HCT116 (cell line): Measurements from ENCODE around the gene CD63. TPM values are rescaled to one million over a fixed set of nuclear protein-coding genes. Genes with fewer than 3 reads are reported as not detected.

Experiments used
- ATAC-seq: fragments of 200-7000 bp; cut with Tn5 transposase; 2 replicates; pipeline ENCODE4 v1.9.1; 2020; ENCODE audit warnings: mild to moderate bottlenecking, moderate library complexity
- BruUV-seq: library from RNA; stranded (reverse); fragments of 400-500 nt; replicated peaks from 2 replicates; lab custom pipeline; 2021; lab: Mats Ljungman, UMichigan
- CTCF ChIA-PET: fragments of 300-600 bp; sonication (Branson Sonifier 250); formaldehyde crosslinking; loops from one replicate; lab custom pipeline; 2021; ENCODE audit warnings: antibody characterized with exemption; lab: Charles Lee
- POLR2A ChIA-PET: fragments of 300-600, 350-600 bp; sonication (Branson Sonifier 250); formaldehyde crosslinking; loops from one replicate; lab custom pipeline; 2021; ENCODE audit warnings: antibody characterized with exemption; lab: Charles Lee
- RAD21 ChIA-PET, 2 experiments: fragments of 300-600 bp; sonication (Branson Sonifier 250); formaldehyde crosslinking; loops; one replicate each; lab custom pipeline; 2023; ENCODE audit warnings: low total read pairs in 2 of 2; ENCODE audit not compliant: uncharacterized antibody in 2 of 2, unreplicated experiment in 2 of 2, low non-redundant PET in 1 of 2; lab: Charles Lee
- DNase-seq: peaks from one replicate; pipeline ENCODE4 v3.0.0-alpha.2; 2010; ENCODE audit warnings: low read depth, low spot score
- H2AFZ ChIP-seq: fragments of 200-600 bp; shearing (Covaris generic), sonication (generic); 2 replicates; pipeline ENCODE4 v1.6.1; 2017; ENCODE audit warnings: low read depth, mixed run types, mixed read lengths, antibody characterized with exemption, low read length; ENCODE audit not compliant: poor library complexity, severe bottlenecking
- H3K27ac ChIP-seq: 2 replicates; pipeline ENCODE4 v1.5.1; 2012; ENCODE audit warnings: low read depth, low read length
- H3K27me3 ChIP-seq: fragments of 200-600 bp; sonication (generic); 2 replicates; pipeline ENCODE4 v1.6.1; 2016; ENCODE audit warnings: mixed run types, low read length, mixed read lengths; ENCODE audit not compliant: insufficient read depth
- H3K36me3 ChIP-seq, 2 experiments: fragments of 200-500 bp in 1 of 2; fragments of 200-600 bp in 1 of 2; sonication (Bioruptor generic) in 1 of 2; sonication (generic) in 1 of 2; 2 replicates each; pipeline versions ENCODE4 v1.5.1 to v1.6.1; 2014 to 2016; ENCODE audit warnings: low read length in 2 of 2, inconsistent platforms in 1 of 2, mixed read lengths in 1 of 2, mixed run types in 1 of 2; ENCODE audit not compliant: insufficient read depth in 2 of 2, control insufficient read depth in 1 of 2
- H3K4me1 ChIP-seq, 2 experiments: fragments of 200-600 bp in 1 of 2; sonication (generic) in 1 of 2; 2 replicates each; pipeline versions ENCODE4 v1.5.1 to v1.6.1; 2012 to 2017; ENCODE audit warnings: low read length in 2 of 2, inconsistent platforms in 1 of 2, mild to moderate bottlenecking in 1 of 2, mixed read lengths in 1 of 2, mixed run types in 1 of 2, moderate library complexity in 1 of 2; ENCODE audit not compliant: insufficient read depth in 2 of 2, control insufficient read depth in 1 of 2
- H3K4me2 ChIP-seq: fragments of 200-600 bp; sonication (generic); 2 replicates; pipeline ENCODE4 v1.6.1; 2017; ENCODE audit warnings: mixed run types, low read length, mixed read lengths
- H3K4me3 ChIP-seq, 2 experiments: fragments of 200-600 bp in 1 of 2; sonication (generic) in 1 of 2; replicated peaks in 1 of 2; 2 replicates each; pipeline ENCODE4 v1.5.1; 2011 to 2016; ENCODE audit warnings: low read length in 2 of 2, control low read depth in 1 of 2, low read depth in 1 of 2, mild to moderate bottlenecking in 1 of 2, mixed read lengths in 1 of 2, mixed run types in 1 of 2
- H3K79me2 ChIP-seq: fragments of 200-600 bp; sonication (generic); 2 replicates; pipeline ENCODE4 v1.6.1; 2017; ENCODE audit warnings: mild to moderate bottlenecking, mixed run types, low read length, moderate library complexity, mixed read lengths; ENCODE audit not compliant: insufficient read depth
- H3K9ac ChIP-seq: fragments of 200-600 bp; sonication (generic); 2 replicates; pipeline ENCODE4 v1.6.1; 2016; ENCODE audit warnings: low read length, mixed read lengths
- H3K9me2 ChIP-seq: fragments of 200-600 bp; sonication (generic), shearing (Covaris generic); 2 replicates; pipeline ENCODE4 v1.6.1; 2017; ENCODE audit warnings: mixed run types, mild to moderate bottlenecking, moderate library complexity; ENCODE audit not compliant: insufficient read depth
- H3K9me3 ChIP-seq, 2 experiments: fragments of 200-500 bp in 1 of 2; fragments of 200-600 bp in 1 of 2; sonication (Bioruptor generic) in 1 of 2; sonication (generic) in 1 of 2; 2 replicates each; pipeline ENCODE4 v1.6.1; 2014 to 2017; ENCODE audit warnings: low read length in 2 of 2, mixed read lengths in 2 of 2, inconsistent platforms in 1 of 2, low read depth in 1 of 2, mild to moderate bottlenecking in 1 of 2, mixed run types in 1 of 2, moderate library complexity in 1 of 2; ENCODE audit not compliant: control insufficient read depth in 1 of 2, insufficient read depth in 1 of 2
- H4K20me1 ChIP-seq: fragments of 200-600 bp; sonication (generic), shearing (Covaris generic); 2 replicates; pipeline ENCODE4 v1.6.1; 2017; ENCODE audit warnings: mixed run types, mild to moderate bottlenecking, moderate library complexity; ENCODE audit not compliant: insufficient read depth
- ATF3 ChIP-seq: IDR thresholded peaks from 2 replicates; pipeline ENCODE4 v1.6.1; 2012
- CBX3 ChIP-seq: IDR thresholded peaks from 2 replicates; pipeline ENCODE4 v1.6.1; 2012; ENCODE audit warnings: low read depth
- CEBPB ChIP-seq: IDR thresholded peaks from 2 replicates; pipeline ENCODE4 v1.6.1; 2012; ENCODE audit warnings: low read depth
- CTCF ChIP-seq, 3 experiments: fragments of 200-600 bp in 1 of 3; sonication (generic) in 1 of 3; IDR thresholded peaks in 2 of 3; conservative IDR thresholded peaks in 1 of 3; 2 replicates each; pipeline ENCODE4 v1.5.1; 2012 to 2017; ENCODE audit warnings: low read depth in 2 of 3, low read length in 2 of 3, antibody characterized with exemption in 1 of 3, borderline replicate concordance in 1 of 3, control low read depth in 1 of 3, mild to moderate bottlenecking in 1 of 3, mixed read lengths in 1 of 3, mixed run types in 1 of 3, moderate library complexity in 1 of 3; ENCODE audit not compliant: insufficient read depth in 1 of 3
- EGR1 ChIP-seq: IDR thresholded peaks from 2 replicates; pipeline ENCODE4 v1.6.1; 2012; ENCODE audit warnings: low read depth
- ELF1 ChIP-seq: IDR thresholded peaks from 2 replicates; pipeline ENCODE4 v1.6.1; 2012; ENCODE audit warnings: low read depth, borderline replicate concordance
- EZH2 ChIP-seq: fragments of 200-600 bp; sonication (generic); IDR thresholded peaks from 2 replicates; pipeline ENCODE4 v1.6.1; 2017; ENCODE audit warnings: antibody characterized with exemption, mixed run types
- EZH2phosphoT487 ChIP-seq: fragments of 200-600 bp; IDR thresholded peaks from 2 replicates; pipeline ENCODE4 v1.6.1; 2018; ENCODE audit warnings: antibody characterized with exemption, borderline replicate concordance
- FOSL1 ChIP-seq: IDR thresholded peaks from 2 replicates; pipeline ENCODE4 v1.6.1; 2012; ENCODE audit warnings: low read depth
- POLR2A ChIP-seq: IDR thresholded peaks from 2 replicates; pipeline ENCODE4 v1.7.0; 2011; ENCODE audit warnings: borderline replicate concordance; ENCODE audit not compliant: insufficient read depth, insufficient read length; ENCODE audit errors: extremely low read depth
- POLR2AphosphoS5 ChIP-seq: IDR thresholded peaks from 2 replicates; pipeline ENCODE4 v1.6.1; 2011; ENCODE audit warnings: mild to moderate bottlenecking, low read depth, low read length, moderate library complexity
- SRF ChIP-seq: IDR thresholded peaks from 2 replicates; pipeline ENCODE4 v1.6.1; 2012; ENCODE audit warnings: low read depth
- YY1 ChIP-seq: IDR thresholded peaks from 2 replicates; pipeline ENCODE4 v1.6.1; 2011; ENCODE audit warnings: low read length, low read depth, moderate library complexity, mild to moderate bottlenecking; ENCODE audit not compliant: insufficient replicate concordance; ENCODE audit errors: extremely low read depth
- ZBTB33 ChIP-seq: IDR thresholded peaks from 2 replicates; pipeline ENCODE4 v1.6.1; 2011; ENCODE audit warnings: mild to moderate bottlenecking, low read length, moderate library complexity; ENCODE audit not compliant: insufficient replicate concordance; ENCODE audit errors: extremely low read depth
- ZFX ChIP-seq: fragments of 450-650 bp; IDR thresholded peaks from 2 replicates; pipeline ENCODE4 v1.6.1; 2017
- ZNF274 ChIP-seq: fragments of 200-500 bp; sonication (Bioruptor generic); IDR thresholded peaks from 2 replicates; pipeline ENCODE4 v1.6.1; 2014; ENCODE audit warnings: mild to moderate bottlenecking, low read depth, low read length, inconsistent platforms
- intact Hi-C: fragments of 100-400 bp; cut with micrococcal nuclease; formaldehyde crosslinking; loops from 2 replicates; pipeline ENCODE4 v1.10.0; 2022
- total RNA-seq: library from RNA; stranded (reverse); gene quantifications from one replicate; pipeline ENCODE4 v1.2.1, GENCODE V29; 2021; ENCODE audit not compliant: unreplicated experiment
- TF ChIP-seq, protein P1 (sequence below): IDR thresholded peaks from 2 replicates; pipeline ENCODE4 v1.6.1; 2012; ENCODE audit warnings: low read depth

The CD63 gene
- total RNA-seq, 1 experiment from 2014 or later: 355 TPM

GRCh38 chr12:55711786-55712553, 16.8 kb downstream of the CD63 start:
- BruUV-seq: no TSS peak
- no peak overlapping the region for H3K9ac ChIP-seq
- H2AFZ ChIP-seq: no peak overlapping the region
- H3K27ac ChIP-seq: no peak overlapping the region
- no peaks in the 10 kb centered on the region for H3K9me2 ChIP-seq
- H3K36me3 ChIP-seq: no peaks in the 10 kb centered on the region
- peaks cover 26% of the 10 kb centered on the region; the same call in 1 of the 2 replicates for H3K27me3 ChIP-seq
- intact Hi-C loops: no loop called here
- no peak overlapping the region for H3K4me2 ChIP-seq
- ChIA-PET RAD21 (no interaction called here), CTCF (interaction anchor here (2.0 kb wide), 1 partner anchor 9 kb away, joined by 7 read pairs; the partner anchor contains the start of gene RDH5), POLR2A (no interaction called here)
- DNase-seq (no peak), ATAC-seq (no peak)
- H4K20me1 ChIP-seq: no peaks in the 10 kb centered on the region
- no peaks in the 10 kb centered on the region for H3K9me3 ChIP-seq
- peaks cover 4% of the 10 kb centered on the region for H3K79me2 ChIP-seq
- H3K4me3 ChIP-seq: no peak overlapping the region
- H3K4me1 ChIP-seq: peaks cover 10 to 27% of the 10 kb centered on the region in 2 experiments
- TF ChIP-seq ZBTB33 (no peak), YY1 (no peak), ZNF274 (no peak), FOSL1 (no peak), ZFX (no peak), SRF (no peak), ATF3 (no peak), POLR2AphosphoS5 (no peak), POLR2A (no peak), CTCF (IDR thresholded peaks at IDR 0.05 in 2 of 3, conservative IDR thresholded peaks at IDR 0.05 in 1 of 3; ENCODE audit: borderline replicate concordance in 1 of 3, insufficient read depth in 1 of 3, low read depth in 2 of 3, low read length in 2 of 3) (no peak), EZH2 (no peak), EZH2phosphoT487 (no peak), EGR1 (no peak), CBX3 (no peak), CEBPB (no peak), ELF1 (no peak)
- TF ChIP-seq, protein P1, sequence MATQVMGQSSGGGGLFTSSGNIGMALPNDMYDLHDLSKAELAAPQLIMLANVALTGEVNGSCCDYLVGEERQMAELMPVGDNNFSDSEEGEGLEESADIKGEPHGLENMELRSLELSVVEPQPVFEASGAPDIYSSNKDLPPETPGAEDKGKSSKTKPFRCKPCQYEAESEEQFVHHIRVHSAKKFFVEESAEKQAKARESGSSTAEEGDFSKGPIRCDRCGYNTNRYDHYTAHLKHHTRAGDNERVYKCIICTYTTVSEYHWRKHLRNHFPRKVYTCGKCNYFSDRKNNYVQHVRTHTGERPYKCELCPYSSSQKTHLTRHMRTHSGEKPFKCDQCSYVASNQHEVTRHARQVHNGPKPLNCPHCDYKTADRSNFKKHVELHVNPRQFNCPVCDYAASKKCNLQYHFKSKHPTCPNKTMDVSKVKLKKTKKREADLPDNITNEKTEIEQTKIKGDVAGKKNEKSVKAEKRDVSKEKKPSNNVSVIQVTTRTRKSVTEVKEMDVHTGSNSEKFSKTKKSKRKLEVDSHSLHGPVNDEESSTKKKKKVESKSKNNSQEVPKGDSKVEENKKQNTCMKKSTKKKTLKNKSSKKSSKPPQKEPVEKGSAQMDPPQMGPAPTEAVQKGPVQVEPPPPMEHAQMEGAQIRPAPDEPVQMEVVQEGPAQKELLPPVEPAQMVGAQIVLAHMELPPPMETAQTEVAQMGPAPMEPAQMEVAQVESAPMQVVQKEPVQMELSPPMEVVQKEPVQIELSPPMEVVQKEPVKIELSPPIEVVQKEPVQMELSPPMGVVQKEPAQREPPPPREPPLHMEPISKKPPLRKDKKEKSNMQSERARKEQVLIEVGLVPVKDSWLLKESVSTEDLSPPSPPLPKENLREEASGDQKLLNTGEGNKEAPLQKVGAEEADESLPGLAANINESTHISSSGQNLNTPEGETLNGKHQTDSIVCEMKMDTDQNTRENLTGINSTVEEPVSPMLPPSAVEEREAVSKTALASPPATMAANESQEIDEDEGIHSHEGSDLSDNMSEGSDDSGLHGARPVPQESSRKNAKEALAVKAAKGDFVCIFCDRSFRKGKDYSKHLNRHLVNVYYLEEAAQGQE: no peak
